Measurements from ENCODE around the gene PGLYRP2. TPM values are rescaled to one million over a fixed set of nuclear protein-coding genes. Genes with fewer than 3 reads are reported as not detected.

Gene PGLYRP2, protein sequence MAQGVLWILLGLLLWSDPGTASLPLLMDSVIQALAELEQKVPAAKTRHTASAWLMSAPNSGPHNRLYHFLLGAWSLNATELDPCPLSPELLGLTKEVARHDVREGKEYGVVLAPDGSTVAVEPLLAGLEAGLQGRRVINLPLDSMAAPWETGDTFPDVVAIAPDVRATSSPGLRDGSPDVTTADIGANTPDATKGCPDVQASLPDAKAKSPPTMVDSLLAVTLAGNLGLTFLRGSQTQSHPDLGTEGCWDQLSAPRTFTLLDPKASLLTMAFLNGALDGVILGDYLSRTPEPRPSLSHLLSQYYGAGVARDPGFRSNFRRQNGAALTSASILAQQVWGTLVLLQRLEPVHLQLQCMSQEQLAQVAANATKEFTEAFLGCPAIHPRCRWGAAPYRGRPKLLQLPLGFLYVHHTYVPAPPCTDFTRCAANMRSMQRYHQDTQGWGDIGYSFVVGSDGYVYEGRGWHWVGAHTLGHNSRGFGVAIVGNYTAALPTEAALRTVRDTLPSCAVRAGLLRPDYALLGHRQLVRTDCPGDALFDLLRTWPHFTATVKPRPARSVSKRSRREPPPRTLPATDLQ
- total RNA-seq, result under 1 TPM in 3 of 5 experiments, not detected in 2; 0.21 to 0.65 (median 0.49) TPM
- under 1 TPM; 0.25 to 0.53 TPM for polyA plus RNA-seq
- not detected for total RNA-seq

DNA sequence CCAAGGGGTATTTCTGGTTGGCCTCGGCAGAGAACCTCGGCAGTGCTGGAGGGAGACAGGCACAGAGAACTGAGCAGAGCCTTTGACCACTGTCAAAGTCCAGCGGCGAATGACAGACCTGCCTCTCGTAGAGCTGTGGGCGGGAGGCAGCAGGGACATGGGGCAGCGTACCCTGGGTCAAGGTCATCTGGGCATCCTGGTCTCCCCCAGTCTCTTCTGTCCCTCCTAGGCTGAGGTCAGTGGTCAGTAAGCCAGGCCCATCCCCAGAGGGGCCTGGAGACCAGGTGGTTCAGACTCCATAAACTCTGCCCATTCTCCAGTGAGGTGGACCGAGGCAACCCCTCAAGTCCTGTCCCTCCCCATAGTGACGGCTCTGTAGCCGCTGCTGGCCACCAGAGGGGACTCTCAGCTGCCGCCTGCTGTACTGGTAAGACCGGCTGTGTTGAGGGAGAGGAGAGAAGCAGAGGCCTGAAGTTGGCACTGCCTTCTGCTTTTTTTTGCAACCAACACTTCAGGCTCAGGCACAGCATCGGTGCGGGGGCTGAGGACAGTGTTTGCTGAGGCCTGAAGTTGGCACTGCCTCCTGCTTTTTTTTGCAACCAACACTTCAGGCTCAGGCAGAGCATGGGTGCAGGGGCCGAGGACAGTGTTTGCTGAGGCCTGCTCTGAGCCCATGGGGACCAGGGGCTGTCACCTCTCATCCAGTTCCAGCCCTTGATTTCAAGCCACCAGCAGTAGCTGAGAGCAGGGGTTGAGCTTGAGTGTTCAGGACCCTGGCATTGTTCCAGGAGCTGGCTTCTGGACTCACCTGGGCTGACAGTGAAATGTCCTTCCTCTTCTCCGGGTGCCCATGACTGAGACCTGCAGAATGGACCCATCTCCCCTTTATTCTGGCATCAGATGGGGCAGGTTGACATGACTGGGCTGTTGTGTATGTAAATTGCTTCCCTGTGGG is at the start of gene PGLYRP2:
Gene PGLYRP2, minus strand, starts transcription at position 111 of the 955 bp plus-strand sequence. CDS start 130 bp downstream, outside the sequence.
- Mint-ChIP-seq H3K9me3 (no peaks in the 10 kb centered on the region), H3K27me3 (no peaks in the 10 kb centered on the region), H3K36me3 (peaks cover 0 to 5% (median 0%) of the 10 kb centered on the region in 5 donors), H3K4me1 (peaks cover 16 to 48% (median 33%) of the 10 kb centered on the region in 7 donors), H3K4me3 (peak within 1 kb of the TSS in 9 of 10 donors; percentile 1 to 70 (median 46)), H3K27ac (peak within 1 kb of the TSS in 8 of 9 donors; percentile 33 to 88 (median 61))
- Histone ChIP-seq H3K4me3 (ENCODE audit: low read length) (no peak within 1 kb of the TSS), H3K27me3 (ENCODE audit: control insufficient read depth in 2 of 2, insufficient read depth in 2 of 2, low read length in 2 of 2) (no peaks in the 10 kb centered on the region), H3K9me3 (ENCODE audit: control insufficient read depth in 2 of 3, low read length in 3 of 3) (no peaks in the 10 kb centered on the region), H3K4me1 (ENCODE audit: control insufficient read depth in 2 of 2, insufficient read depth in 2 of 2, low read length in 2 of 2) (peaks cover 13 to 24% of the 10 kb centered on the region in 2 donors), H3K36me3 (ENCODE audit: control insufficient read depth in 2 of 3, insufficient read depth in 3 of 3, low read length in 3 of 3) (no peaks in the 10 kb centered on the region), H3K27ac (ENCODE audit: low read depth, low read length) (no peak within 1 kb of the TSS)
- CTCF ChIA-PET, result interaction anchor here (0.5 to 1.3 kb wide), 3 partner anchors 9 to 19 kb away, joined by 3 read pairs; no protein-coding TSS in a partner anchor
- ATAC-seq (peak; percentile 68), DNase-seq (peak in 1 of 9 donors; percentile 27)
- intact Hi-C loops (cut with micrococcal nuclease), result no loop called here
- POLR2A ChIA-PET, result interaction anchor here (0.6 to 1.7 kb wide), 4 partner anchors 10 to 163 kb away, joined by 3 to 6 read pairs (median 4); no protein-coding TSS in a partner anchor

DNA sequence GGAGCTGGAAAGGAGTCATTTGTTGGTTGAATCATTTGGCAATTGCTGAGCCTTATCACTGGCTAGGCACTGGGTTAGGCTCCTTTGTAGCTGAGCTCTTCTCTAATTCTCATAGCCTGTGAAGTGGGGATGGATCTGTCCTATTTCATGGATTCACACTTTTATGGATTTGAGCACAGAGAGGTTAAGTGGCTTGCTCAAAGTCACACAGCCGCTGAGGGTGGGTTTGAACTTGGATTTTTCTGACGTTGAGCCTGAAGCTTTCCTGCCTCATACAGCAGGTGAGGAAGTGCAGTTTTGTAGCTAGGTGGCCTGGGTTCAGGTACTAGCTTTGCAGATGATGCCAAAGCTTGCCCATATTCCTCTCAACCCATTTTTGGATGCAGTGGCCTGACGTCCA is 48.4 kb upstream of the PGLYRP2 start:
- Histone ChIP-seq H3K27ac (ENCODE audit: low read depth, low read length) (no peak overlapping the region), H3K27me3 (ENCODE audit: control insufficient read depth in 2 of 2, insufficient read depth in 2 of 2, low read length in 2 of 2) (no peaks in the 10 kb centered on the region), H3K36me3 (ENCODE audit: control insufficient read depth in 2 of 3, insufficient read depth in 3 of 3, low read length in 3 of 3) (no peaks in the 10 kb centered on the region), H3K4me3 (ENCODE audit: low read length) (no peak overlapping the region), H3K9me3 (ENCODE audit: control insufficient read depth in 2 of 3, low read length in 3 of 3) (no peaks in the 10 kb centered on the region), H3K4me1 (ENCODE audit: control insufficient read depth in 2 of 2, insufficient read depth in 2 of 2, low read length in 2 of 2) (peaks cover 0 to 2% of the 10 kb centered on the region in 2 donors)
- DNase-seq, result no peak
- ChIA-PET CTCF (no interaction called here), POLR2A (interaction anchor here (0.5 to 1.3 kb wide), 3 partner anchors 20 to 323 kb away, joined by 3 read pairs; no protein-coding TSS in a partner anchor)
- H3K27me3 Mint-ChIP-seq, result peaks cover 0 to 6% (median 0%) of the 10 kb centered on the region in 5 donors
- H3K4me1 Mint-ChIP-seq, result peaks cover 3 to 9% (median 6%) of the 10 kb centered on the region in 7 donors
- peaks cover 0 to 7% (median 0%) of the 10 kb centered on the region in 5 donors for H3K36me3 Mint-ChIP-seq
- no peak overlapping the region for H3K4me3 Mint-ChIP-seq
- H3K27ac Mint-ChIP-seq, result no peak overlapping the region
- ATAC-seq, result no peak
- intact Hi-C loops (cut with micrococcal nuclease), result no loop called here
- peaks cover 0 to 10% (median 0%) of the 10 kb centered on the region in 11 donors for H3K9me3 Mint-ChIP-seq

DNA sequence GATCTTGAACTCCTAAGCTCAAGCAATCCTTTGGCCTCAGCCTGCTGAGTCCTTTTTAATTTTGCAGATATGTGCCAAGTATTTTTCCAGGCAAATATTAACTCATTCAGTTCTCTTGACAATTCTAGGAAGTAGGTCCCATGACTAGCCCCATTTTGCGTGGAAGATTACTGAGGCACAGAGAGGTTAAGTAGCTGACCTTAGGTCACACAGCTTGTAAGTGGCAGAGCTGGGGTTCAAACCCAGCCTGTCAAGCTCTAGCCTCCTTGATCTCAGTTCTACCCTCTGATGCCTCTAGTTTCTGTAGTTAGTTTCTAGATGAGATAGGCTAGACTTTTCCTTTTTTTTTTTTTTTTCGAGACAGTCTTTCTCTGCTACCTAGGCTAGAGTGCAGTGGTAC is 47.1 kb upstream of the PGLYRP2 start:
- Mint-ChIP-seq H3K9me3 (peaks cover 0 to 10% (median 0%) of the 10 kb centered on the region in 11 donors), H3K36me3 (peaks cover 0 to 7% (median 0%) of the 10 kb centered on the region in 5 donors)
- DNase-seq, result no peak

DNA sequence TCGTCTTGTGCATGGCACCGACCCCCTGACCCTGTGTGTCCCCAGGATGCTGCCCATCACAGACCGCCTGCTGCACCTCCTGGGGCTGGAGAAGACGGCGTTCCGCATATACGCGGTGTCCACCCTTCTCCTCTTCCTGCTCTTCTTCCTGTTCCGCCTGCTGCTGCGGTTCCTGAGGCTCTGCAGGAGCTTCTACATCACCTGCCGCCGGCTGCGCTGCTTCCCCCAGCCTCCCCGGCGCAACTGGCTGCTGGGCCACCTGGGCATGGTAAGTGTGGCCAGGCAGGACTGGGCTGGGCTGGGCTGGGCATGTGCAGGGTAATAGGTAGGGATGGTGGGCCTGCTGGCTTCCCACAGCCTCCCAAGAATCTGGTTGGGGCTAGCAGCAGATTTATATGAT is 46.0 kb upstream of the PGLYRP2 start:
- Mint-ChIP-seq H3K4me3 (no peak overlapping the region), H3K36me3 (peaks cover 0 to 5% (median 0%) of the 10 kb centered on the region in 5 donors), H3K27me3 (peaks cover 0 to 6% (median 0%) of the 10 kb centered on the region in 5 donors), H3K27ac (peak overlapping the region in 1 of 9 donors; percentile 65), H3K4me1 (peaks cover 0 to 2% (median 0%) of the 10 kb centered on the region in 7 donors), H3K9me3 (peaks cover 0 to 9% (median 0%) of the 10 kb centered on the region in 11 donors)
- Histone ChIP-seq H3K9me3 (ENCODE audit: control insufficient read depth in 2 of 3, low read length in 3 of 3) (no peaks in the 10 kb centered on the region), H3K27me3 (ENCODE audit: control insufficient read depth in 2 of 2, insufficient read depth in 2 of 2, low read length in 2 of 2) (no peaks in the 10 kb centered on the region), H3K36me3 (ENCODE audit: control insufficient read depth in 2 of 3, insufficient read depth in 3 of 3, low read length in 3 of 3) (no peaks in the 10 kb centered on the region), H3K4me1 (ENCODE audit: control insufficient read depth in 2 of 2, insufficient read depth in 2 of 2, low read length in 2 of 2) (no peaks in the 10 kb centered on the region), H3K4me3 (ENCODE audit: low read length) (no peak overlapping the region), H3K27ac (ENCODE audit: low read depth, low read length) (no peak overlapping the region)
- ATAC-seq (no peak), DNase-seq (no peak)
- intact Hi-C loops (cut with micrococcal nuclease), result no loop called here
- POLR2A ChIA-PET, result interaction anchor here (0.5 to 0.8 kb wide), 2 partner anchors 9 to 836 kb away, joined by 3 read pairs; no protein-coding TSS in a partner anchor
- CTCF ChIA-PET, result no interaction called here

More for the DNA sequence above, 47.1 kb upstream of the PGLYRP2 start:
- POLR2A ChIA-PET, result interaction anchor here (1.3 kb wide), 1 partner anchor 19 kb away, joined by 3 read pairs; no protein-coding TSS in a partner anchor
- no peaks in the 10 kb centered on the region for H3K9me3 ChIP-seq (ENCODE audit: control insufficient read depth in 2 of 3, low read length in 3 of 3)
- CTCF ChIA-PET, result no interaction called here
- no peaks in the 10 kb centered on the region for H3K36me3 ChIP-seq (ENCODE audit: control insufficient read depth in 2 of 3, insufficient read depth in 3 of 3, low read length in 3 of 3)
- peaks cover 0 to 2% (median 0%) of the 10 kb centered on the region in 7 donors for H3K4me1 Mint-ChIP-seq
- no peak overlapping the region for H3K27ac Mint-ChIP-seq
- H3K27ac ChIP-seq (ENCODE audit: low read depth, low read length), result no peak overlapping the region
- H3K4me3 ChIP-seq (ENCODE audit: low read length), result no peak overlapping the region
- no peaks in the 10 kb centered on the region for H3K27me3 ChIP-seq (ENCODE audit: control insufficient read depth in 2 of 2, insufficient read depth in 2 of 2, low read length in 2 of 2)
- no peak for ATAC-seq
- intact Hi-C loops (cut with micrococcal nuclease), result no loop called here
- H3K4me1 ChIP-seq (ENCODE audit: control insufficient read depth in 2 of 2, insufficient read depth in 2 of 2, low read length in 2 of 2), result no peaks in the 10 kb centered on the region
- H3K4me3 Mint-ChIP-seq, result no peak overlapping the region
- H3K27me3 Mint-ChIP-seq, result peaks cover 0 to 6% (median 0%) of the 10 kb centered on the region in 5 donors

DNA sequence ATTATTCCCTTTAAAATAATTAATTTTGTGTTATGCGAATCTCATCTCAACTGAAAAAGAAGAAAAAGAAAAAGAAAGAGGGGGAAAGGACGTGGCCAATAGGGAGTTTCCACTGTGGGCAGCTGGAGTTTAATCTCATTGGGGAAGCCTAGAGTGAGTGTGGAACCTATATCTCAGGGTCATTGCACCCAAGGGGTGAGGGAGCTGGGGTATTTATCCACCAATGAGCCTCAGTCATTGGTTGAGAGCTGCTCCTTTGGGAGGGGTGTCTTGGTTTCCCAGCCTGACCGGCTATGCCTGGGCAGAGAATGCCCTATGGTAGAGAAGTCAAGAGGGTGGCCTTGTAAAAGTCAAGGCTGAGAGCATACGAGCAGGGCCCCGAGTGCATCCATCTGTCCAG is 45.5 kb upstream of the PGLYRP2 start:
- H3K27ac Mint-ChIP-seq, result no peak overlapping the region
- Histone ChIP-seq H3K4me3 (ENCODE audit: low read length) (no peak overlapping the region), H3K27ac (ENCODE audit: low read depth, low read length) (no peak overlapping the region), H3K27me3 (ENCODE audit: control insufficient read depth in 2 of 2, insufficient read depth in 2 of 2, low read length in 2 of 2) (no peaks in the 10 kb centered on the region), H3K4me1 (ENCODE audit: control insufficient read depth in 2 of 2, insufficient read depth in 2 of 2, low read length in 2 of 2) (no peaks in the 10 kb centered on the region), H3K9me3 (ENCODE audit: control insufficient read depth in 2 of 3, low read length in 3 of 3) (no peaks in the 10 kb centered on the region), H3K36me3 (ENCODE audit: control insufficient read depth in 2 of 3, insufficient read depth in 3 of 3, low read length in 3 of 3) (no peaks in the 10 kb centered on the region)
- H3K4me3 Mint-ChIP-seq, result no peak overlapping the region
- peaks cover 0 to 2% (median 0%) of the 10 kb centered on the region in 7 donors for H3K4me1 Mint-ChIP-seq
- CTCF ChIA-PET, result interaction anchor here (0.8 kb wide), 1 partner anchor 16 kb away, joined by 5 read pairs; no protein-coding TSS in a partner anchor
- no peak for DNase-seq
- peaks cover 0 to 2% (median 0%) of the 10 kb centered on the region in 5 donors for H3K36me3 Mint-ChIP-seq
- POLR2A ChIA-PET, result interaction anchor here (0.5 to 0.8 kb wide), 2 partner anchors 10 to 836 kb away, joined by 3 read pairs; no protein-coding TSS in a partner anchor
- ATAC-seq, result no peak
- intact Hi-C loops (cut with micrococcal nuclease), result loop anchor here in 1 of 2 donors (5.0 kb wide), 1 partner anchor 57 kb away; no protein-coding TSS in a partner anchor
- H3K27me3 Mint-ChIP-seq, result peaks cover 0 to 6% (median 0%) of the 10 kb centered on the region in 5 donors
- H3K9me3 Mint-ChIP-seq, result peaks cover 0 to 6% (median 0%) of the 10 kb centered on the region in 11 donors

Data from naive thymus-derived CD4-positive, alpha-beta T cell (primary cell).